Measurements from ENCODE around the gene POLR2C. TPM values are rescaled to one million over a fixed set of nuclear protein-coding genes. Genes with fewer than 3 reads are reported as not detected.

POLR2C gene
- total RNA-seq, 4 donors from 2014 or later: 87.9 to 128 (median 98.1) TPM

- intact Hi-C loops (cut with DNase I; ENCODE audit: low total_unique reads): no loop called here
- H3K4me3 ChIP-seq (ENCODE audit: low read depth, poor library complexity, severe bottlenecking): no peak overlapping the region
- DNase-seq (ENCODE audit: low spot score in 2 of 2): no peak
- 56 to 57% methylated on average over 15 of the region's 15 CpGs for WGBS, 2 donors
- TF ChIP-seq CTCF (IDR thresholded peaks at IDR 0.05): no peak
- no peak for TF ChIP-seq POLR2A (IDR thresholded peaks at IDR 0.05)
Observed at GRCh38 chr16:57478396-57479204, 16.1 kb downstream of the POLR2C start.

DNA sequence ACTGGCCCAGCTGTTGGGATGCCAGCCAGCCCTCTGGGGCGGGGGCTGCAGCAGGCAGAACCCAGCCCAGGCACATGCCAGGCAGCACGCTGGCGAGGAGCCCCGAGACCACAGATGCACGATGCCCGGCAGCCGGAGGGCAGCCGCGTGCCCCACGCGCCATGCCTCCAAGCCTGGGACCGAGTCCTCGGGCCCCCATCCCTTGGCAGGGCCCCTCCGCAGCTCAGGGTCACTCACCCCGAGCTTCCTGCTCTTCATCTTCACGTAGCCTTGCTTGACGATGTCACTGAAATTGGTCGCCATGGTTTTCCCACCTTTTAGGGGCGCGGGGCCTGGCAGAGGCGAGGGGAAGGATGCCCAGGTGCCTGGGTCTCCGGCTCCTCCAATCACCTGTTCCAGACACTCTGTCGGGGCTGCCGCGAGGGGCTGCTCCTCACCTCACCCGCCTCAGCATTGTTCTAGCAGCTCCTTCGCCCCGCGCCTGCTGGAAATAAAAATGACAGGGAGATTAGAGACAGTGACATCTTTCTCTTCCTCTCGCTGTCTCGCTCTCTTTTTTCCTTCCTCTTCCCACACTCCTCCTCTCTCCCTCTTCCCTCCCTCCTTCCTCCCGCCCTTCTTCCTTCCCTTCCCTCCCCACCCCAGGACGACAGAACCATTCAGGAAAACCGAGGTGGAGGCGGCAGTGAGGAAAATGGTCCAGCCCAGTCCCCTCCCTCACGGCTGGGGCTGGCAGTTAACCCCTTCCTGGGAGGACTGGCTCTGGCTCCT, 16.9 kb downstream of the POLR2C start:
- 34 to 35% methylated on average over 30 to 35 of the region's 36 CpGs for WGBS, 2 donors
- no peak overlapping the region for H3K4me3 ChIP-seq (ENCODE audit: low read depth, poor library complexity, severe bottlenecking)
- no peak for DNase-seq (ENCODE audit: low spot score in 2 of 2)
- intact Hi-C loops (cut with DNase I; ENCODE audit: low total_unique reads): no loop called here
- TF ChIP-seq POLR2A (IDR thresholded peaks at IDR 0.05) (no peak), CTCF (IDR thresholded peaks at IDR 0.05) (no peak)

DNA sequence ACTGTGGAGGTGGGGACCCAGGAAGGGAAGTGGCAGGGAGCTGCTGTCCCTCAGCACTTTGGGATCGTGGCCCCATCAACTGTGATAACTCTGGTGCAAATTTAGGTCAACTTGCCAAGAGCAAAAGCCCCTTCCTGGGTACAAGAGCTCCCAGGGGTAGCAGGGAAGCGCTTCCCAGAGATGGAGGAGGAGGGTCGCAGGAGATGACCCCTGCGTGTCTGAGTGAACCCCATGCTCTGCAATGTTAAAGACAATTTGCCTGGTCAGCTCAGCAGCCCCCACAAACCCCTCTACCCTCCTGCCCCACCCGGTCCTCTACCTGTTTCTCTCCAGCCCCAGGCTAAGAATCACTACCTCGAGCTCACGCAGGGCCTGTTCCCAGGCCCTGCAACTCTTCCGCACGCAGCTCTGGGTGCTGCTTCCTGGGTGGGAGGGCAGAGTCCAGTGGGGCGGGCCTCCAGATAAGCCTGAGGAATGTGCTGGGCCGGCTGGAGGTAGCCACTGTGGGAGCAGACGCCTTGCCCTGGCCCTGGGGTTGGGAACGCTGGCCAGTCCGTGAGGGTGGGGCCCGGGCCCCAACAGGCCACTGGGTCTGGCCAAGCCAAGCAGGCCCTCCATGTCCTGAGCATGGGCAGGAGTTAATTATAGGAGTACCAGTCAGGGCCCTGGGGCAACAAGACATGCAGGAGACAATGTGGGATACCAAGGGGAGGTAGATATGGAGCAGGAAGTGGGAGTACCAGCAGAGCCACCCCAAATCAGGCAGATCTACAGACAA, 17.7 kb downstream of the POLR2C start:
- intact Hi-C loops (cut with DNase I; ENCODE audit: low total_unique reads): no loop called here
- 40 to 60% methylated on average over 14 to 15 of the region's 15 CpGs for WGBS, 2 donors
- H3K4me3 ChIP-seq (ENCODE audit: low read depth, poor library complexity, severe bottlenecking): no peak overlapping the region
- TF ChIP-seq CTCF (IDR thresholded peaks at IDR 0.05): no peak
- no peak for TF ChIP-seq POLR2A (IDR thresholded peaks at IDR 0.05)
- DNase-seq (ENCODE audit: low spot score in 2 of 2): no peak

DNA sequence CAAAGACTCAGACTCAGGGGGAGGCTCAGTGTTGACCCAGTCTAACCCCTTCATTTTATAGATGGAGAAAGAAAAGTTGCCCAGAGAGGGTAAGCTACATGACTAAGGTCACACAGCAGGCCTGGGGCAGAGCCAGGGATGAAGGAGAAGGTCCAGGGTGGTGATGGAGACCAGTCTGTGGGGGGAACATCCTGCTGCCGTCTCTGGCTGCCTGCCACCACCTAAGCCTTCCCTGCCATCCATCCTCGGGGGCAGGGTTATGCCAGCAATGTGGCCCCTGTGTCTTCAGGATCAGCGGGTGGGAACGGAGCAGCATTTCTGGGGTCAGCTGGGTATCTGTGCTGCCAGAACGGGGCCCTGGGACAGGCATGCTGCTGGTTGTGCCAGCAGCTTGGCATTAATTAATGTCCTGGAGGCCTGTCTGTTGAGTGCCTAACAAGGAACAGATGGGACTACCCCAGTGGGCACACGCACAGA, 18.3 kb downstream of the POLR2C start:
- 52% methylated on average over 6 of the region's 6 CpGs for WGBS, 2 donors
- DNase-seq (ENCODE audit: low spot score in 2 of 2): no peak
- TF ChIP-seq POLR2A (IDR thresholded peaks at IDR 0.05): no peak
- TF ChIP-seq CTCF (IDR thresholded peaks at IDR 0.05): no peak
- intact Hi-C loops (cut with DNase I; ENCODE audit: low total_unique reads): no loop called here
- H3K4me3 ChIP-seq (ENCODE audit: low read depth, poor library complexity, severe bottlenecking): no peak overlapping the region

DNA sequence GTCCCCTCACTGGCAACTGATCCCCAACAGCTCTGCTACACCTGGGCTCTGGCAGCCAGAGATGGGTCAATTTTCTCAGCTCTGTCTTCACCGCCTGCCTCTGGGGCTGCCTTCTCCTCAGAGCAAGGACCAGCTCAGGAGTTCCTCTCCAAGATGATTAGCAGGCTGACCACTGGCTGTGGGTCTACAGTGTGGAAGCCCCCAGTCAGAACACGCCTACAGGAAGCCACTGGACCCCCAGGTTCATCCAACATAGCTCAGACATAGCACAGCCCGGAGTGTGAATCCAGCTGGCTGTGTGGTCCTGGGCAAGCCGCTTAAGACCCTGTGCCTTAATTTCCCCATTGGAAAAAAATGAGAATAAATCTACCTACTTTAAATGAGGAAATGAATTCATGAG, 18.9 kb downstream of the POLR2C start:
- no peak for DNase-seq (ENCODE audit: low spot score in 2 of 2)
- WGBS, 2 donors: 89 to 92% methylated on average over 4 of the region's 4 CpGs
- TF ChIP-seq POLR2A (IDR thresholded peaks at IDR 0.05): no peak
- no peak overlapping the region for H3K4me3 ChIP-seq (ENCODE audit: low read depth, poor library complexity, severe bottlenecking)
- intact Hi-C loops (cut with DNase I; ENCODE audit: low total_unique reads): no loop called here

Data from lower leg skin (tissue), 4 donors.